Lung (tissue), 12 donors: ENCODE results near the gene RAB11B. TPM values are rescaled to one million over a fixed set of nuclear protein-coding genes. Genes with fewer than 3 reads are reported as not detected.
A peak's percentile ranks its signal among the peaks of the same experiment; 100 is the strongest.
"Not testable (repeated sequence)": the region's sequence is repeated elsewhere in the genome, so short reads cannot be mapped to it uniquely, and the experiment has no call there.

Source experiments
- ATAC-seq: fragments of 200-7000 bp; cut with Tn5 transposase; one replicate; pipeline ENCODE4 v1.9.1; 2020; ENCODE audit warnings: moderate number of reproducible peaks; ENCODE audit not compliant: insufficient read depth, low FRiP score
- DNase-seq, 3 donors: peaks; one replicate each; pipeline ENCODE4 v3.0.0-alpha.2; 2013 to 2017
- H3K27ac ChIP-seq, 2 donors: one replicate each; pipeline ENCODE4 v1.5.1; 2013; ENCODE audit warnings: mild to moderate bottlenecking in 2 of 2, moderate library complexity in 2 of 2, control low read depth in 1 of 2, inconsistent platforms in 1 of 2, low read depth in 1 of 2, low read length in 1 of 2
- H3K27me3 ChIP-seq, 3 donors: one replicate each; pipeline ENCODE4 v1.5.1; 2013; ENCODE audit warnings: low read length in 2 of 3; ENCODE audit not compliant: control insufficient read depth in 3 of 3, insufficient read depth in 3 of 3
- H3K36me3 ChIP-seq, 4 donors: one replicate each; pipeline ENCODE4 v1.5.1; 2013; ENCODE audit warnings: low read length in 4 of 4, mild to moderate bottlenecking in 1 of 4, moderate library complexity in 1 of 4; ENCODE audit not compliant: control insufficient read depth in 4 of 4, insufficient read depth in 4 of 4
- H3K4me1 ChIP-seq, 5 donors: one replicate each; pipeline ENCODE4 v1.5.1; 2013; ENCODE audit warnings: low read length in 5 of 5, mild to moderate bottlenecking in 2 of 5, moderate library complexity in 1 of 5; ENCODE audit not compliant: control insufficient read depth in 5 of 5, insufficient read depth in 5 of 5
- H3K4me3 ChIP-seq: one replicate; pipeline ENCODE4 v1.5.1; 2013; ENCODE audit warnings: mild to moderate bottlenecking, control low read depth, moderate library complexity
- H3K9ac ChIP-seq, 2 donors: one replicate each; pipeline ENCODE4 v1.5.1; 2013; ENCODE audit warnings: low read length in 2 of 2, control low read depth in 1 of 2; ENCODE audit not compliant: insufficient read depth in 1 of 2
- H3K9me3 ChIP-seq, 4 donors: one replicate each; pipeline ENCODE4 v1.5.1; 2013; ENCODE audit warnings: low read length in 3 of 4, mild to moderate bottlenecking in 1 of 4, moderate library complexity in 1 of 4; ENCODE audit not compliant: control insufficient read depth in 4 of 4, insufficient read depth in 3 of 4
- CTCF ChIP-seq: IDR thresholded peaks from 2 replicates; pipeline ENCODE4 v1.5.1; 2012; ENCODE audit warnings: mild to moderate bottlenecking; ENCODE audit errors: control extremely low read depth, extremely low read depth
- WGBS, 2 donors: extraction: QIAGEN DNeasy Blood & Tissue Kit; methylation state at CpG; one replicate each; pipeline ENCODE4 v1.1.7; 2013; 5-methylcytosine and 5-hydroxymethylcytosine counted together
- polyA plus RNA-seq, 2 donors: library from polyadenylated mRNA; stranded (reverse); fragments of 200-250 nt; gene quantifications; one replicate each; pipeline ENCODE4 v1.2.1, GENCODE V29; 2013
- total RNA-seq, 2 donors: library from RNA; depleted of rRNA in 1 of 2; stranded (reverse); fragments of >200 nt in 1 of 2; gene quantifications; one replicate each; pipeline ENCODE4 v1.2.1, GENCODE V29; 2014 to 2021
- donor health status: control.
- donor health status: control.
- donor health status: Bipolar disorder and iron deficiency.
- donor health status: healthy.
- donor health status: DM: yes; HTN: yes; CAD: no.

The RAB11B gene
- total and polyA plus RNA-seq, 4 donors, result 91.1 to 148 (median 121) TPM

- peak; percentile 33 to 49 (median 43) for DNase-seq
- H3K27me3 ChIP-seq, result no peaks in the 10 kb centered on the region
- H3K27ac ChIP-seq, result peak overlapping the region in 1 of 2 donors; percentile 33
- no peak overlapping the region for H3K9ac ChIP-seq
- peaks cover 0 to 8% (median 5%) of the 10 kb centered on the region in 5 donors for H3K4me1 ChIP-seq
- H3K36me3 ChIP-seq, result no peaks in the 10 kb centered on the region
- H3K4me3 ChIP-seq, result no peak overlapping the region
- no peak for TF ChIP-seq CTCF
- 45 to 47% methylated on average over 10 of the region's 10 CpGs for WGBS, 2 donors
- no peaks in the 10 kb centered on the region for H3K9me3 ChIP-seq
- no peak for ATAC-seq
Measured at GRCh38 chr19:8352134-8352827, 37.9 kb upstream of the RAB11B start.

- not testable (repeated sequence) for H3K4me3 ChIP-seq, DNase-seq, H3K9me3 ChIP-seq, ATAC-seq, H3K27ac ChIP-seq, H3K27me3 ChIP-seq, H3K36me3 ChIP-seq, H3K9ac ChIP-seq, H3K4me1 ChIP-seq
- 68 to 77% methylated on average over 5 of the region's 5 CpGs for WGBS, 2 donors
Measured at GRCh38 chr19:8352845-8353244, 37.3 kb upstream of the RAB11B start.

GRCh38 chr19:8355631-8356402 is 34.3 kb upstream of the RAB11B start:
- peaks cover 0 to 9% (median 5%) of the 10 kb centered on the region in 5 donors for H3K4me1 ChIP-seq
- H3K9me3 ChIP-seq, result no peaks in the 10 kb centered on the region
- no peak for TF ChIP-seq CTCF
- DNase-seq, result no peak
- H3K9ac ChIP-seq, result no peak overlapping the region
- 52 to 74% methylated on average over 6 of the region's 6 CpGs for WGBS, 2 donors
- peak; percentile 84 for ATAC-seq
- no peaks in the 10 kb centered on the region for H3K36me3 ChIP-seq
- H3K27ac ChIP-seq, result peak overlapping the region in 1 of 2 donors; percentile 45
- no peak overlapping the region for H3K4me3 ChIP-seq
- no peaks in the 10 kb centered on the region for H3K27me3 ChIP-seq

- H3K27me3 ChIP-seq, result no peaks in the 10 kb centered on the region
- no peak for DNase-seq
- no peak for TF ChIP-seq CTCF
- no peak overlapping the region for H3K27ac ChIP-seq
- no peak overlapping the region for H3K4me3 ChIP-seq
- H3K9me3 ChIP-seq, result no peaks in the 10 kb centered on the region
- H3K36me3 ChIP-seq, result no peaks in the 10 kb centered on the region
- no peak for ATAC-seq
- peaks cover 0 to 11% (median 9%) of the 10 kb centered on the region in 5 donors for H3K4me1 ChIP-seq
- 77 to 80% methylated on average over 4 of the region's 4 CpGs for WGBS, 2 donors
- no peak overlapping the region for H3K9ac ChIP-seq
Measured at GRCh38 chr19:8357007-8357521, 33.1 kb upstream of the RAB11B start.
